Measurements from ENCODE around the gene SIAE. TPM values are rescaled to one million over a fixed set of nuclear protein-coding genes. Genes with fewer than 3 reads are reported as not detected.

Gene SIAE
- polyA plus RNA-seq, 3 donors, result 6.7 to 8.9 (median 7.8) TPM

DNA sequence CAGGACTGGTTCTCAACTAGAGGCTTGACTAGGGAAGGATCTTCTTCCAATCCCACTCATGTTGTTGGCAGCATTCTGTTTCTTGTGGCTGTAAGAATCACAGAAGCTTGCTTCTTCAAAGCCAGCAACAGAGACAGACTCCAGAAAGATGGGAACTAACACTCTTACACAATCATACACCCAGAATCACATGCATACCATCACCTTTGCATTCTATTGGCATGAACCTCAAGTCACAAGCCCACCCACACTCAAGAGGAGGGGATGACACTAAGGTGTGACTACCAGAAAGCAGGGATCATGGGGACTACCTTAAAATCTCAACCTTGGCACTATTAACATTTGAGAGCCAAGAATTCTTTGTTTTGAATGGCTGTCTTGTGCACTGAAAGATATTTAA is 75.9 kb downstream of the SIAE start:
- H3K4me1 Mint-ChIP-seq, result no peaks in the 10 kb centered on the region
- H3K4me3 Mint-ChIP-seq, result no peak overlapping the region
- DNase-seq, result no peak
- H3K9me3 Mint-ChIP-seq, result no peaks in the 10 kb centered on the region
- intact Hi-C loops (cut with micrococcal nuclease), result no loop called here
- Histone ChIP-seq H3K9me3 (replicated peaks in 1 of 2; ENCODE audit: control insufficient read depth in 1 of 2, insufficient read depth in 1 of 2, low read length in 2 of 2) (no peaks in the 10 kb centered on the region), H4K20me1 (ENCODE audit: insufficient read depth, low read length) (no peaks in the 10 kb centered on the region), H3K4me3 (replicated peaks in 1 of 3; ENCODE audit: low read depth in 2 of 3, low read length in 3 of 3) (no peak overlapping the region), H3K79me2 (ENCODE audit: insufficient read depth, low read length) (no peaks in the 10 kb centered on the region), H3K36me3 (replicated peaks in 1 of 2; ENCODE audit: control insufficient read depth in 1 of 2, insufficient read depth in 2 of 2, low read length in 2 of 2) (no peaks in the 10 kb centered on the region), H3K9ac (ENCODE audit: insufficient read depth, low read length, poor library complexity, severe bottlenecking) (no peak overlapping the region), H3K27me3 (ENCODE audit: control insufficient read depth in 2 of 2, insufficient read depth in 2 of 2, low read length in 2 of 2) (peaks cover 0 to 2% of the 10 kb centered on the region in 2 donors), H2AFZ (ENCODE audit: insufficient read depth, low read depth, low read length, poor library complexity, severe bottlenecking) (no peak overlapping the region), H3K4me1 (ENCODE audit: control insufficient read depth in 1 of 2, insufficient read depth in 2 of 2, low read length in 2 of 2) (no peaks in the 10 kb centered on the region), H3K27ac (ENCODE audit: low read depth in 1 of 2, low read length in 2 of 2) (no peak overlapping the region), H3K4me2 (replicated peaks; ENCODE audit: extremely low read depth, low read length, poor library complexity, severe bottlenecking) (no peak overlapping the region)
- TF ChIP-seq, protein P1, sequence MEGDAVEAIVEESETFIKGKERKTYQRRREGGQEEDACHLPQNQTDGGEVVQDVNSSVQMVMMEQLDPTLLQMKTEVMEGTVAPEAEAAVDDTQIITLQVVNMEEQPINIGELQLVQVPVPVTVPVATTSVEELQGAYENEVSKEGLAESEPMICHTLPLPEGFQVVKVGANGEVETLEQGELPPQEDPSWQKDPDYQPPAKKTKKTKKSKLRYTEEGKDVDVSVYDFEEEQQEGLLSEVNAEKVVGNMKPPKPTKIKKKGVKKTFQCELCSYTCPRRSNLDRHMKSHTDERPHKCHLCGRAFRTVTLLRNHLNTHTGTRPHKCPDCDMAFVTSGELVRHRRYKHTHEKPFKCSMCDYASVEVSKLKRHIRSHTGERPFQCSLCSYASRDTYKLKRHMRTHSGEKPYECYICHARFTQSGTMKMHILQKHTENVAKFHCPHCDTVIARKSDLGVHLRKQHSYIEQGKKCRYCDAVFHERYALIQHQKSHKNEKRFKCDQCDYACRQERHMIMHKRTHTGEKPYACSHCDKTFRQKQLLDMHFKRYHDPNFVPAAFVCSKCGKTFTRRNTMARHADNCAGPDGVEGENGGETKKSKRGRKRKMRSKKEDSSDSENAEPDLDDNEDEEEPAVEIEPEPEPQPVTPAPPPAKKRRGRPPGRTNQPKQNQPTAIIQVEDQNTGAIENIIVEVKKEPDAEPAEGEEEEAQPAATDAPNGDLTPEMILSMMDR (IDR thresholded peaks at IDR 0.05), result no peak
- H3K27me3 Mint-ChIP-seq (ENCODE audit: low read depth in 3 of 3), result peaks cover 0 to 12% (median 4%) of the 10 kb centered on the region in 3 donors
- H3K27ac Mint-ChIP-seq, result no peak overlapping the region
- H3K36me3 Mint-ChIP-seq, result no peaks in the 10 kb centered on the region

DNA sequence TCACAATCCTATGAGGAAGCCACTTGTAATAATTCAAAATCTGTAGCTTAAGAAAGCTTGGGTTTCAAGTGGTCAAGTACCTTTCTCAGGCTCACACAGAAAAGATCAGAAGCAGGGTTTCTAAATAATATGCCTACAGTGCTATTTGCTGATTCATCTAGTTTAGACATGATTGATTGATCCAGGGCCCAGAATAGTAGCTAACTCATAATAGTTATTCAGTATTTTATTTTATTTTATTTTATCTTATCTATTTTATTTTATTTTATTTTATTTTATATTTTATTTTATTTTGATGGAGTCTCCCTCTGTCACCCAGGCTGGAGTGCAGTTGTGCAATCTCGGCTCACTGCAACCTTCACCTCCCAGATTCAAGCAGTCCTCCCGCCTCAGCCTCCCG is 78.2 kb downstream of the SIAE start:
- Histone ChIP-seq H3K27ac (ENCODE audit: low read depth in 1 of 2, low read length in 2 of 2) (no peak overlapping the region), H3K79me2 (ENCODE audit: insufficient read depth, low read length) (no peaks in the 10 kb centered on the region), H3K9ac (ENCODE audit: insufficient read depth, low read length, poor library complexity, severe bottlenecking) (no peak overlapping the region), H3K36me3 (replicated peaks in 1 of 2; ENCODE audit: control insufficient read depth in 1 of 2, insufficient read depth in 2 of 2, low read length in 2 of 2) (no peaks in the 10 kb centered on the region), H2AFZ (ENCODE audit: insufficient read depth, low read depth, low read length, poor library complexity, severe bottlenecking) (no peak overlapping the region), H3K4me2 (replicated peaks; ENCODE audit: extremely low read depth, low read length, poor library complexity, severe bottlenecking) (no peak overlapping the region), H3K27me3 (ENCODE audit: control insufficient read depth in 2 of 2, insufficient read depth in 2 of 2, low read length in 2 of 2) (peaks cover 0 to 2% of the 10 kb centered on the region in 2 donors), H3K4me1 (ENCODE audit: control insufficient read depth in 1 of 2, insufficient read depth in 2 of 2, low read length in 2 of 2) (no peaks in the 10 kb centered on the region), H3K4me3 (replicated peaks in 1 of 3; ENCODE audit: low read depth in 2 of 3, low read length in 3 of 3) (no peak overlapping the region), H4K20me1 (ENCODE audit: insufficient read depth, low read length) (no peaks in the 10 kb centered on the region), H3K9me3 (replicated peaks in 1 of 2; ENCODE audit: control insufficient read depth in 1 of 2, insufficient read depth in 1 of 2, low read length in 2 of 2) (no peaks in the 10 kb centered on the region)
- H3K9me3 Mint-ChIP-seq, result no peaks in the 10 kb centered on the region
- intact Hi-C loops (cut with micrococcal nuclease), result no loop called here
- TF ChIP-seq, protein P1 (IDR thresholded peaks at IDR 0.05), result no peak
- no peaks in the 10 kb centered on the region for H3K36me3 Mint-ChIP-seq
- peaks cover 2 to 16% (median 3%) of the 10 kb centered on the region in 3 donors for H3K27me3 Mint-ChIP-seq (ENCODE audit: low read depth in 3 of 3)
- H3K4me3 Mint-ChIP-seq, result no peak overlapping the region
- H3K27ac Mint-ChIP-seq, result no peak overlapping the region
- DNase-seq, result no peak
- H3K4me1 Mint-ChIP-seq, result no peaks in the 10 kb centered on the region
- 100% methylated on average over 1 of the region's 3 CpGs for WGBS (ENCODE audit: insufficient coverage)

Measured in CD14-positive monocyte (primary cell).